ENCODE results near the gene BRD3.

Gene BRD3

GRCh38 chr9:134035041-134036039 lies 32.5 kb downstream of the BRD3 start:
- no peak for DNase-seq

GRCh38 chr9:134034215-134035040 lies 33.4 kb downstream of the BRD3 start:
- no peak for DNase-seq

- no peak for DNase-seq
Observed at GRCh38 chr9:134033516-134034214, 34.2 kb downstream of the BRD3 start.

GRCh38 chr9:134032456-134033222 lies 35.2 kb downstream of the BRD3 start:
- no peak for DNase-seq

- no peak for DNase-seq
Observed at GRCh38 chr9:134031783-134032182, 36.0 kb downstream of the BRD3 start.

GRCh38 chr9:134030821-134031470 lies 36.9 kb downstream of the BRD3 start:
- DNase-seq = no peak

- DNase-seq = no peak
Observed at GRCh38 chr9:134029248-134030226, 38.3 kb downstream of the BRD3 start.

- DNase-seq = no peak
Observed at GRCh38 chr9:134028575-134029247, 39.1 kb downstream of the BRD3 start.

GRCh38 chr9:134028076-134028475 lies 39.8 kb downstream of the BRD3 start:
- no peak for DNase-seq

- DNase-seq = no peak
Observed at GRCh38 chr9:134027561-134027960, 40.3 kb downstream of the BRD3 start.

- DNase-seq = no peak
Observed at GRCh38 chr9:134026981-134027380, 40.8 kb downstream of the BRD3 start.

GRCh38 chr9:134026581-134026980 lies 41.2 kb downstream of the BRD3 start:
- DNase-seq = no peak

GRCh38 chr9:134025606-134026541 lies 42.0 kb downstream of the BRD3 start:
- DNase-seq = peak; percentile 55

- peak; percentile 98 for DNase-seq
Observed at GRCh38 chr9:134024828-134025605, 42.8 kb downstream of the BRD3 start, which contains the start of gene BRD3OS. BRD3OS (plus strand) TSS chr9:134025481; CDS start chr9:134026748, 1,267 bp downstream.

GRCh38 chr9:134024214-134024792 lies 43.5 kb downstream of the BRD3 start:
- no peak for DNase-seq

GRCh38 chr9:134014946-134015345 lies 52.9 kb downstream of the BRD3 start:
- no peak for DNase-seq

GRCh38 chr9:134011401-134011800 lies 56.4 kb downstream of the BRD3 start:
- DNase-seq = no peak

Measured in NCI-H345 (cell line).